ENCODE results near the gene MSMO1.

DNA sequence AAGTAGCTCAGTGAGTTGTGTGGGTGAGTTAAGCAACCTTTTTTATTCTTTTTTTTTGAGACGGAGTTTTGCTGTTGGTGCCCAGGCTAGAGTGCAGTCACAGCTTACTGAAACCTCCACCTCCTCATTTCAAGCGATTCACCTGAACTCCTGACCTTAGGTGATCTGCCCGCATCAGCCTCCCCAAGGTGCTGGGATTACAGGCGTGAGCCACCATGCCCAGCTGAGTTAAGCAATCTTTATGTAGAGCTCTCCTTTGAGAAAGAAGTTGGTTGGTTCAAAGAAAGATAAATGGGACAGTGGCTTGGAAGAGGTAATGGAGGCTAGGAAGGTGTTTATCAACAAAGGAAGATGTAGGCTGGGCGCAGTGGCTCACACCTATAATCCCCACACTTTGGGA is 3.2 kb downstream of the MSMO1 start:
- TF ChIP-seq, protein P1, sequence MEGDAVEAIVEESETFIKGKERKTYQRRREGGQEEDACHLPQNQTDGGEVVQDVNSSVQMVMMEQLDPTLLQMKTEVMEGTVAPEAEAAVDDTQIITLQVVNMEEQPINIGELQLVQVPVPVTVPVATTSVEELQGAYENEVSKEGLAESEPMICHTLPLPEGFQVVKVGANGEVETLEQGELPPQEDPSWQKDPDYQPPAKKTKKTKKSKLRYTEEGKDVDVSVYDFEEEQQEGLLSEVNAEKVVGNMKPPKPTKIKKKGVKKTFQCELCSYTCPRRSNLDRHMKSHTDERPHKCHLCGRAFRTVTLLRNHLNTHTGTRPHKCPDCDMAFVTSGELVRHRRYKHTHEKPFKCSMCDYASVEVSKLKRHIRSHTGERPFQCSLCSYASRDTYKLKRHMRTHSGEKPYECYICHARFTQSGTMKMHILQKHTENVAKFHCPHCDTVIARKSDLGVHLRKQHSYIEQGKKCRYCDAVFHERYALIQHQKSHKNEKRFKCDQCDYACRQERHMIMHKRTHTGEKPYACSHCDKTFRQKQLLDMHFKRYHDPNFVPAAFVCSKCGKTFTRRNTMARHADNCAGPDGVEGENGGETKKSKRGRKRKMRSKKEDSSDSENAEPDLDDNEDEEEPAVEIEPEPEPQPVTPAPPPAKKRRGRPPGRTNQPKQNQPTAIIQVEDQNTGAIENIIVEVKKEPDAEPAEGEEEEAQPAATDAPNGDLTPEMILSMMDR (IDR thresholded peaks at IDR 0.05; ENCODE audit: extremely low read depth in 1 of 2, insufficient read depth in 1 of 2, low read depth in 1 of 2, low read length in 2 of 2): no peak
- no peak for TF ChIP-seq JUN (IDR thresholded peaks at IDR 0.05; ENCODE audit: borderline replicate concordance, insufficient read depth, insufficient read length, low read depth)
- TF ChIP-seq POLR2A (IDR thresholded peaks at IDR 0.05; ENCODE audit: low read depth, low read length): no peak
- TF ChIP-seq EZH2 (IDR thresholded peaks at IDR 0.05; ENCODE audit: borderline replicate concordance, low read depth, low read length, severe bottlenecking): no peak
- TF ChIP-seq FOS (IDR thresholded peaks at IDR 0.05; ENCODE audit: borderline replicate concordance, insufficient read depth, low read length): no peak
- no peak for TF ChIP-seq POLR2AphosphoS5 (IDR thresholded peaks at IDR 0.05; ENCODE audit: insufficient read depth, low read depth, low read length)
- no peak for TF ChIP-seq MYC (IDR thresholded peaks at IDR 0.05; ENCODE audit: low read depth, low read length)

Measured in endothelial cell of umbilical vein (primary cell).